ENCODE measurements around the gene LIN9. TPM values are rescaled to one million over a fixed set of nuclear protein-coding genes. Genes with fewer than 3 reads are reported as not detected.

Gene LIN9
- total RNA-seq, 4 donors from 2014 or later = 1.9 to 3.3 (median 2.6) TPM

GRCh38 chr1:226306425-226306824, 2.5 kb downstream of the LIN9 start:
- Histone ChIP-seq H3K27me3 (no peaks in the 10 kb centered on the region), H3K4me1 (peaks cover 2 to 11% of the 10 kb centered on the region in 2 donors), H3K27ac (no peak overlapping the region), H3K9me3 (no peaks in the 10 kb centered on the region), H3K4me3 (replicated peaks in 1 of 3) (no peak overlapping the region), H3K36me3 (no peaks in the 10 kb centered on the region)
- intact Hi-C loops (cut with DNase I) = no loop called here
- TF ChIP-seq CTCF (IDR thresholded peaks at IDR 0.05) (no peak), POLR2A (IDR thresholded peaks at IDR 0.05) (no peak)
- no peak for DNase-seq
- 98 to 99% methylated on average over 2 of the region's 2 CpGs for WGBS, 2 donors

GRCh38 chr1:226305184-226305583, 3.8 kb downstream of the LIN9 start:
- TF ChIP-seq POLR2A (IDR thresholded peaks at IDR 0.05) = no peak
- no peak for TF ChIP-seq CTCF (IDR thresholded peaks at IDR 0.05)
- Histone ChIP-seq H3K27me3 (no peaks in the 10 kb centered on the region), H3K9me3 (no peaks in the 10 kb centered on the region), H3K4me1 (peaks cover 2 to 11% of the 10 kb centered on the region in 2 donors), H3K27ac (no peak overlapping the region), H3K36me3 (no peaks in the 10 kb centered on the region), H3K4me3 (replicated peaks in 1 of 3) (no peak overlapping the region)
- 93 to 98% methylated on average over 5 of the region's 5 CpGs for WGBS, 2 donors
- DNase-seq = no peak
- intact Hi-C loops (cut with DNase I) = no loop called here

- no peaks in the 10 kb centered on the region for H3K27me3 ChIP-seq
- TF ChIP-seq POLR2A (IDR thresholded peaks at IDR 0.05) = no peak
- no peak for TF ChIP-seq CTCF (IDR thresholded peaks at IDR 0.05)
- no peaks in the 10 kb centered on the region for H3K9me3 ChIP-seq
- 92% methylated on average over 4 of the region's 4 CpGs for WGBS, 2 donors
- intact Hi-C loops (cut with DNase I) = no loop called here
- no peak overlapping the region for H3K4me3 ChIP-seq (replicated peaks in 1 of 3)
- H3K4me1 ChIP-seq = peaks cover 2 to 3% of the 10 kb centered on the region in 2 donors
- no peaks in the 10 kb centered on the region for H3K36me3 ChIP-seq
- DNase-seq = no peak
- no peak overlapping the region for H3K27ac ChIP-seq
Observed at GRCh38 chr1:226304291-226304955, 4.5 kb downstream of the LIN9 start.

DNA sequence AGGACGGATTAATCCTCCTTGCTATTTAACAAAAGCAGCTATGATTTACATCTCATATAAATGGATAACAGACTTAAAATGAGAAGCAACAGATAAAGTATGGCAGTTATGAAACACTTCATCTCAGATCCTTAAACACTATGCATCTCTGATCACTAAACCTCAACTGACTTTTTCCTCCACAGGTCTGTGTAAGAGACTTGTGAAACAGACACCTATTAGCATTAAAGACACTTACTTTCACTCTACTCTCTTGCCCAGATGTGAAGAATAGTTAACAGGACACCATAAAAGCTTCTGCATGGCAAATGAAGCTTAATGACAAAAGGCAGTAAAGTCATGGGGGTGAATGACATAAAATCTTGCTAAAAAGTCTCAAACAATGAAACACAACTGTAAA, 6.2 kb downstream of the LIN9 start:
- Histone ChIP-seq H3K4me1 (no peaks in the 10 kb centered on the region), H3K9me3 (no peaks in the 10 kb centered on the region), H3K4me3 (replicated peaks in 1 of 3) (no peak overlapping the region), H3K36me3 (no peaks in the 10 kb centered on the region), H3K27me3 (no peaks in the 10 kb centered on the region), H3K27ac (no peak overlapping the region)
- WGBS, 2 donors = 88 to 92% methylated on average over 1 of the region's 1 CpG
- intact Hi-C loops (cut with DNase I) = no loop called here
- no peak for TF ChIP-seq CTCF (IDR thresholded peaks at IDR 0.05)
- TF ChIP-seq POLR2A (IDR thresholded peaks at IDR 0.05) = no peak
- DNase-seq = no peak

DNA sequence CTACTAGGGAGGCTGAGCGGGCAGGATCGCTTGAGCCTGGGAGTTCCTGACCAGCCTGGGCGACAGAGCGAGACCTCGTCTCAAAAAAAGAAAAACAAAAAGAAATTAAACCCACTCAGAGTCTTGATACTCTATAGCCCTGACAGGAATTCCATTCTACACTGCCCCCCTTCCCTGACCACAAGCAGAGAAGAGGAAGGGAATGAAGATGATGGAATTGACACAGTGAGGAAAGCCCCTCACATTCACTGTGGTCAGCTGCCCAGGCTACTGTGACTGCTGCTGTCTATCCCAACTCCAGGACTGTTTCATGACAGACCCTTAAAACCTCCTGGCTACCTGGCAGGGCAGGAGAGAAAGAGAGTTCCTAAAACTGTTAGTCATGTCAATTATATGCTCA, 12.1 kb downstream of the LIN9 start:
- Histone ChIP-seq H3K4me3 (replicated peaks in 1 of 3) (no peak overlapping the region), H3K36me3 (no peaks in the 10 kb centered on the region), H3K9me3 (no peaks in the 10 kb centered on the region), H3K27ac (no peak overlapping the region), H3K27me3 (no peaks in the 10 kb centered on the region), H3K4me1 (no peaks in the 10 kb centered on the region)
- DNase-seq = no peak
- WGBS, 2 donors = 96 to 97% methylated on average over 5 of the region's 5 CpGs
- intact Hi-C loops (cut with DNase I) = no loop called here
- TF ChIP-seq CTCF (IDR thresholded peaks at IDR 0.05) = no peak
- no peak for TF ChIP-seq POLR2A (IDR thresholded peaks at IDR 0.05)

Data from thyroid gland (tissue), 4 donors.